ENCODE results near the gene ACTL6A.

Gene ACTL6A

DNA sequence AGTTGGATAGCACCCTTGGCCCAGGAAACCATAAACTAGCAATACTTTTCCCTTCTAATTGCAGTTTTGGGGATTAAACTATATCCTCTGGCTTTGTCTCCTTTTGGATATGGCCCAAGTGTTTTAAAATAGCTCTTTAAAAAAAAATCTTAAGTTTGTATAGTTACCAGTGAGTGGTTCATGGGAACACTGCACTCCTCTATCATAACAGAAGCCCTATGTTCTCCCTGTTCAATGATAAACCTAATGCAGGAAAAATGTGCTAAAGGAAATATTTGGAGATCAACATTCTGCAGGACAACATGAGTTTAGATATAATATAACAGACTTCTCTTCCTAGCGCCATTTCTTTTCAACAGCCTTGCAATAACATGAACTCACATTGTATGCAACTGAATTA is 28.6 kb downstream of the ACTL6A start:
- DNase-seq, result no peak

DNA sequence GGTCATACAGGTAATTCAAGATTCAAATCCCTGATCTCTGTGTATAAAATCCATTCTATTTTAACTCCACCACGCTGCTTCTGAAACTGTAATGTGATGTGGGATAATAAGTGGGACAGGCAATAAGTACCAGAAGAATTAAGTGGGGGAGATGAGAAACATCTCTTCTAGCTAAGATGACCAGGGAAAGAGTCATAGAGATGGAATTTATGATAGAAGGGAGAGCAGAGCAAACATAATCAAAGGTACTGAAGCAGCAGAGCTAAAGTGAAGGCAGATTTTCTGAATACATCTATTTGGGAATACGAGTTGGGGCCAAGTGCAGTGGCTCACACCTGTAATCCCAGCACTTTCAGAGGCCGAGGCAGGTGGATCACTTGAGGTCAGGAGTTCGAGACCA is 36.8 kb downstream of the ACTL6A start:
- no peak for DNase-seq

DNA sequence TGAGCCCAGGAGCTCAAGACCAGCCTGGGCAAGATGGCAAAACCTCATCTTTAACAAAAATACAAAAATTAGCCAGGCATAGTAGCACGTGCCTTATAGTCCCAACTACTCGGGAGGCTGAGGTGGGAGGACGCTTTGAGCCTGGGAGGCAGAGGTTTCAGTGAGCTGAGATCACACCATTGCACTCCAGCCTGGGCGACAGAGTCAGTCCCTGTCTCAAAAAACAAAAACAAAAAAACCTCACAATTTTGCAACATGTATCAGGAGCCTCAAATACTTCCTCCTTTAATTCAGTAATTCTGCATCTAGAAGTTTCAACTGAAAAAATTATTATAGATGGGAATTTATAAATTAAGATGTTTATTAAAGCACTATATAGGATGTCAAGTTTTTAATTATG is 40.6 kb downstream of the ACTL6A start:
- no peak for DNase-seq

DNA sequence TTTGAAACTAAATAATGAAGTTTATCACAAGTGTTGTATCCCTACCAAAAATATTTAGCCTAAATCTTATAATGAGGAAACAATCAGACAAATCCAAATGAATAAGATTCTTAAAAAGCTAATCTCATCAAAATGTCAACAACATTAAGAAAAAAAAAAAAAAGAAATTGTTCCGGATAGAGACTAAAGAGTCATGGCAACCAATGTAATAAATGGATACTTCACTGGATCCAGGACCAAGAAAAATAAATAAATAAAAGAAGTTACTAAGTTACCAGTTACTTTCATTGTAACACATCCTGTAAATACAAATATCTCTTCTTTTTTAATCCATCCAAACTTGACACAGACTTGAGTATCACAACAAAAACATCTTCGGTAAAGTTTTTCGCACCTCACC is 41.1 kb downstream of the ACTL6A start:
- DNase-seq, result no peak

GRCh38 chr3:179604321-179605078 is 41.8 kb downstream of the ACTL6A start, which contains the start of the genes MRPL47 and NDUFB5:
Gene MRPL47, minus strand, starts transcription at chr3:179604638. Its CDS starts 14 bp downstream, at chr3:179604624.
Gene NDUFB5, plus strand, starts transcription at chr3:179604794. Its CDS starts 22 bp downstream, at chr3:179604816.
- peak; percentile 98 for DNase-seq

GRCh38 chr3:179606534-179607085 is 43.9 kb downstream of the ACTL6A start:
- DNase-seq, result no peak

GRCh38 chr3:179608931-179609720 is 46.4 kb downstream of the ACTL6A start:
- DNase-seq, result no peak

- no peak for DNase-seq
Observed at GRCh38 chr3:179610066-179610465, 47.3 kb downstream of the ACTL6A start.

- DNase-seq, result no peak
Observed at GRCh38 chr3:179613807-179614206, 51.1 kb downstream of the ACTL6A start.

GRCh38 chr3:179615458-179616173 is 52.9 kb downstream of the ACTL6A start:
- DNase-seq, result no peak

GRCh38 chr3:179622023-179622422 is 59.3 kb downstream of the ACTL6A start:
- no peak for DNase-seq

GRCh38 chr3:179624451-179624850 is 61.7 kb downstream of the ACTL6A start:
- no peak for DNase-seq

DNA sequence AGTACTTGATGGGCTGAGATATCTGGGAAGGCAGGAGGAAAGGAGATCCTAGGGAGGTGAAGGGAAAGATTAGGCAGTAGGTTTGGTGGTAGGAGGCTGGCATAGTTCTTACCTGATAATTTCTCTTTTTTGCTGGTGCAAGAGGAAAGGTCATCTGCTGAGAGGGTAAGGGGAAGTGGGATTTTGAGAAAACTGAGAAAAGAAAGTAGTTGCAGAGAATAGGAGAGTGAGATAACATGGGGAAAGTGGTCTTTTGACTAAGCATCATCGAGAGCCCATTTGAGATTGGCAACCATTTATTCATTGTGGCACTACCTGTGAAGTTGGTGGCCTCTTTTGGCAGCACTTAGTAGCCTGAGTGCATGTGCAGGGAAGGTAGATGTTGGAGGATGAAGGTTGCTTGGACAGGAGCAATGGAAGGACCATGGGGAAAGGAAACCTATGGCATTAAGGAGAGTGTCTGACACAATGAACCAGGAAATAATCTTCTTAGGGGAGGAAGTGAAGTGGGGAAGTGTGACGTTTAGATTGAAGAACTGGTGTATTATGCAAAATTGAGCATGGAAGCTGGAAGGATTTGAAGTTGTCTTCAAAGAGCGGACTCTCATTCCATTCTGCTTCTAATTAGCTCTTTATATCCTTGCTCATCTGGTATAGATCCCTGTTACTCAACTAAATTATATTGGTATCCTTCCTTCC is 68.2 kb downstream of the ACTL6A start:
- no peak for DNase-seq
